ENCODE results near the gene SLC35G6.

GRCh38 chr17:7493941-7494340, 12.7 kb downstream of the SLC35G6 start:
- TF ChIP-seq CTCF (IDR thresholded peaks at IDR 0.05) (no peak), POLR2A (IDR thresholded peaks at IDR 0.05) (no peak)
